HCT116 (cell line): ENCODE results near the gene MAP9. TPM values are rescaled to one million over a fixed set of nuclear protein-coding genes. Genes with fewer than 3 reads are reported as not detected.

Source experiments
- ATAC-seq: fragments of 200-7000 bp; cut with Tn5 transposase; 2 replicates; pipeline ENCODE4 v1.9.1; 2020; ENCODE audit warnings: mild to moderate bottlenecking, moderate library complexity
- BruUV-seq: library from RNA; stranded (reverse); fragments of 400-500 nt; replicated peaks from 2 replicates; lab custom pipeline; 2021; lab: Mats Ljungman, UMichigan
- CTCF ChIA-PET: fragments of 300-600 bp; sonication (Branson Sonifier 250); formaldehyde crosslinking; loops from one replicate; lab custom pipeline; 2021; ENCODE audit warnings: antibody characterized with exemption; lab: Charles Lee
- POLR2A ChIA-PET: fragments of 300-600, 350-600 bp; sonication (Branson Sonifier 250); formaldehyde crosslinking; loops from one replicate; lab custom pipeline; 2021; ENCODE audit warnings: antibody characterized with exemption; lab: Charles Lee
- RAD21 ChIA-PET, 2 experiments: fragments of 300-600 bp; sonication (Branson Sonifier 250); formaldehyde crosslinking; loops; one replicate each; lab custom pipeline; 2023; ENCODE audit warnings: low total read pairs in 2 of 2; ENCODE audit not compliant: uncharacterized antibody in 2 of 2, unreplicated experiment in 2 of 2, low non-redundant PET in 1 of 2; lab: Charles Lee
- DNase-seq: peaks from one replicate; pipeline ENCODE4 v3.0.0-alpha.2; 2010; ENCODE audit warnings: low read depth, low spot score
- H2AFZ ChIP-seq: fragments of 200-600 bp; shearing (Covaris generic), sonication (generic); 2 replicates; pipeline ENCODE4 v1.6.1; 2017; ENCODE audit warnings: low read depth, mixed run types, mixed read lengths, antibody characterized with exemption, low read length; ENCODE audit not compliant: poor library complexity, severe bottlenecking
- H3K27ac ChIP-seq: 2 replicates; pipeline ENCODE4 v1.5.1; 2012; ENCODE audit warnings: low read depth, low read length
- H3K27me3 ChIP-seq: fragments of 200-600 bp; sonication (generic); 2 replicates; pipeline ENCODE4 v1.6.1; 2016; ENCODE audit warnings: mixed run types, low read length, mixed read lengths; ENCODE audit not compliant: insufficient read depth
- H3K36me3 ChIP-seq, 2 experiments: fragments of 200-500 bp in 1 of 2; fragments of 200-600 bp in 1 of 2; sonication (Bioruptor generic) in 1 of 2; sonication (generic) in 1 of 2; 2 replicates each; pipeline versions ENCODE4 v1.5.1 to v1.6.1; 2014 to 2016; ENCODE audit warnings: low read length in 2 of 2, inconsistent platforms in 1 of 2, mixed read lengths in 1 of 2, mixed run types in 1 of 2; ENCODE audit not compliant: insufficient read depth in 2 of 2, control insufficient read depth in 1 of 2
- H3K4me1 ChIP-seq, 2 experiments: fragments of 200-600 bp in 1 of 2; sonication (generic) in 1 of 2; 2 replicates each; pipeline versions ENCODE4 v1.5.1 to v1.6.1; 2012 to 2017; ENCODE audit warnings: low read length in 2 of 2, inconsistent platforms in 1 of 2, mild to moderate bottlenecking in 1 of 2, mixed read lengths in 1 of 2, mixed run types in 1 of 2, moderate library complexity in 1 of 2; ENCODE audit not compliant: insufficient read depth in 2 of 2, control insufficient read depth in 1 of 2
- H3K4me2 ChIP-seq: fragments of 200-600 bp; sonication (generic); 2 replicates; pipeline ENCODE4 v1.6.1; 2017; ENCODE audit warnings: mixed run types, low read length, mixed read lengths
- H3K4me3 ChIP-seq, 2 experiments: fragments of 200-600 bp in 1 of 2; sonication (generic) in 1 of 2; replicated peaks in 1 of 2; 2 replicates each; pipeline ENCODE4 v1.5.1; 2011 to 2016; ENCODE audit warnings: low read length in 2 of 2, control low read depth in 1 of 2, low read depth in 1 of 2, mild to moderate bottlenecking in 1 of 2, mixed read lengths in 1 of 2, mixed run types in 1 of 2
- H3K79me2 ChIP-seq: fragments of 200-600 bp; sonication (generic); 2 replicates; pipeline ENCODE4 v1.6.1; 2017; ENCODE audit warnings: mild to moderate bottlenecking, mixed run types, low read length, moderate library complexity, mixed read lengths; ENCODE audit not compliant: insufficient read depth
- H3K9ac ChIP-seq: fragments of 200-600 bp; sonication (generic); 2 replicates; pipeline ENCODE4 v1.6.1; 2016; ENCODE audit warnings: low read length, mixed read lengths
- H3K9me2 ChIP-seq: fragments of 200-600 bp; sonication (generic), shearing (Covaris generic); 2 replicates; pipeline ENCODE4 v1.6.1; 2017; ENCODE audit warnings: mixed run types, mild to moderate bottlenecking, moderate library complexity; ENCODE audit not compliant: insufficient read depth
- H3K9me3 ChIP-seq, 2 experiments: fragments of 200-500 bp in 1 of 2; fragments of 200-600 bp in 1 of 2; sonication (Bioruptor generic) in 1 of 2; sonication (generic) in 1 of 2; 2 replicates each; pipeline ENCODE4 v1.6.1; 2014 to 2017; ENCODE audit warnings: low read length in 2 of 2, mixed read lengths in 2 of 2, inconsistent platforms in 1 of 2, low read depth in 1 of 2, mild to moderate bottlenecking in 1 of 2, mixed run types in 1 of 2, moderate library complexity in 1 of 2; ENCODE audit not compliant: control insufficient read depth in 1 of 2, insufficient read depth in 1 of 2
- H4K20me1 ChIP-seq: fragments of 200-600 bp; sonication (generic), shearing (Covaris generic); 2 replicates; pipeline ENCODE4 v1.6.1; 2017; ENCODE audit warnings: mixed run types, mild to moderate bottlenecking, moderate library complexity; ENCODE audit not compliant: insufficient read depth
- EGR1 ChIP-seq: IDR thresholded peaks from 2 replicates; pipeline ENCODE4 v1.6.1; 2012; ENCODE audit warnings: low read depth
- RAD21 ChIP-seq: IDR thresholded peaks from 2 replicates; pipeline ENCODE4 v1.6.1; 2012; ENCODE audit warnings: low read depth, mild to moderate bottlenecking
- intact Hi-C: fragments of 100-400 bp; cut with micrococcal nuclease; formaldehyde crosslinking; loops from 2 replicates; pipeline ENCODE4 v1.10.0; 2022
- total RNA-seq: library from RNA; stranded (reverse); gene quantifications from one replicate; pipeline ENCODE4 v1.2.1, GENCODE V29; 2021; ENCODE audit not compliant: unreplicated experiment
- TF ChIP-seq, protein P1 (sequence below), 3 experiments: fragments of 200-600 bp in 1 of 3; sonication (generic) in 1 of 3; IDR thresholded peaks in 2 of 3; conservative IDR thresholded peaks in 1 of 3; 2 replicates each; pipeline ENCODE4 v1.5.1; 2012 to 2017; ENCODE audit warnings: low read depth in 2 of 3, low read length in 2 of 3, antibody characterized with exemption in 1 of 3, borderline replicate concordance in 1 of 3, control low read depth in 1 of 3, mild to moderate bottlenecking in 1 of 3, mixed read lengths in 1 of 3, mixed run types in 1 of 3, moderate library complexity in 1 of 3; ENCODE audit not compliant: insufficient read depth in 1 of 3
- TF ChIP-seq, protein P2 (sequence below): IDR thresholded peaks from 2 replicates; pipeline ENCODE4 v1.6.1; 2011; ENCODE audit warnings: mild to moderate bottlenecking, low read length, moderate library complexity; ENCODE audit not compliant: insufficient replicate concordance; ENCODE audit errors: extremely low read depth

Gene MAP9
- total RNA-seq, 1 experiment from 2014 or later = 0.32 TPM

DNA sequence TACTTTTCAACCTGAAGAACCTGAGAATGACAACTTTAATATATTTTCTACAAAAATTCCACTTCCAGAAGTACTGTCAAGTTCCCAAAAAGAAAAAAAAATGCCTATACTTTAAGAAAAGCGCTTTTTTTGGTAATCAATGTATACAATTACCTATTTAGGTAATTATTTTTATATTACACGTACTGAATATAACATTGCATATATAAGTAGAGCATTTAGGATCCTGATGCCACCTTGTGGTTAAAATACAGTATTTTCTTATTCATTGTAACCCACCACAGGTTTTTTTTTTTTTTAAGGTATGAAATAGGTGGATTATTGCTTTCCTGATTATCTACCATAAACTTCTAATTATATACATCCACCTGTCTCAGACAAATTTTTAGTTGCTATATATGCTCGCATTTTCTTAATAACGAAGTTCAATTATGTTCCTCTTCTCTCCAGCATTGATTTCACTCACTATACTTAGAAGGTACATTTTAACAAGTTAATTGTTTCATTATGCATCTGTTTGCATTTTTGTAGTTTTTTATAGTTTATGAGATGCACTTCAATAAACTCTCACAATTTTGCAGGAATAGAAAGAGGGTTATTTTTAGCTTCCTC is 5.2 kb downstream of the MAP9 start:
- BruUV-seq = no TSS peak
- Histone ChIP-seq H3K9me2 (no peaks in the 10 kb centered on the region), H3K27me3 (no peaks in the 10 kb centered on the region), H3K4me1 (no peaks in the 10 kb centered on the region), H3K36me3 (no peaks in the 10 kb centered on the region), H3K27ac (no peak overlapping the region), H3K9me3 (no peaks in the 10 kb centered on the region), H3K9ac (no peak overlapping the region), H3K79me2 (no peaks in the 10 kb centered on the region), H3K4me3 (no peak overlapping the region), H2AFZ (peak overlapping the region; percentile 95), H3K4me2 (no peak overlapping the region), H4K20me1 (no peaks in the 10 kb centered on the region)
- RAD21 ChIA-PET = no interaction called here
- POLR2A ChIA-PET = no interaction called here
- CTCF ChIA-PET = interaction anchor here (3.3 kb wide), 1 partner anchor 564 kb away, joined by 15 read pairs; no protein-coding TSS in a partner anchor
- TF ChIP-seq, protein P1, sequence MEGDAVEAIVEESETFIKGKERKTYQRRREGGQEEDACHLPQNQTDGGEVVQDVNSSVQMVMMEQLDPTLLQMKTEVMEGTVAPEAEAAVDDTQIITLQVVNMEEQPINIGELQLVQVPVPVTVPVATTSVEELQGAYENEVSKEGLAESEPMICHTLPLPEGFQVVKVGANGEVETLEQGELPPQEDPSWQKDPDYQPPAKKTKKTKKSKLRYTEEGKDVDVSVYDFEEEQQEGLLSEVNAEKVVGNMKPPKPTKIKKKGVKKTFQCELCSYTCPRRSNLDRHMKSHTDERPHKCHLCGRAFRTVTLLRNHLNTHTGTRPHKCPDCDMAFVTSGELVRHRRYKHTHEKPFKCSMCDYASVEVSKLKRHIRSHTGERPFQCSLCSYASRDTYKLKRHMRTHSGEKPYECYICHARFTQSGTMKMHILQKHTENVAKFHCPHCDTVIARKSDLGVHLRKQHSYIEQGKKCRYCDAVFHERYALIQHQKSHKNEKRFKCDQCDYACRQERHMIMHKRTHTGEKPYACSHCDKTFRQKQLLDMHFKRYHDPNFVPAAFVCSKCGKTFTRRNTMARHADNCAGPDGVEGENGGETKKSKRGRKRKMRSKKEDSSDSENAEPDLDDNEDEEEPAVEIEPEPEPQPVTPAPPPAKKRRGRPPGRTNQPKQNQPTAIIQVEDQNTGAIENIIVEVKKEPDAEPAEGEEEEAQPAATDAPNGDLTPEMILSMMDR (IDR thresholded peaks at IDR 0.05 in 2 of 3, conservative IDR thresholded peaks at IDR 0.05 in 1 of 3; ENCODE audit: borderline replicate concordance in 1 of 3, insufficient read depth in 1 of 3, low read depth in 2 of 3, low read length in 2 of 3) = peak; percentile 17 to 58 (median 57); a peak in 3 of 6 replicates
- TF ChIP-seq EGR1 = 0 out of 2 replicates have a peak, but pooled peaks have one; percentile 2
- peak; percentile 54 for TF ChIP-seq RAD21
- TF ChIP-seq, protein P2, sequence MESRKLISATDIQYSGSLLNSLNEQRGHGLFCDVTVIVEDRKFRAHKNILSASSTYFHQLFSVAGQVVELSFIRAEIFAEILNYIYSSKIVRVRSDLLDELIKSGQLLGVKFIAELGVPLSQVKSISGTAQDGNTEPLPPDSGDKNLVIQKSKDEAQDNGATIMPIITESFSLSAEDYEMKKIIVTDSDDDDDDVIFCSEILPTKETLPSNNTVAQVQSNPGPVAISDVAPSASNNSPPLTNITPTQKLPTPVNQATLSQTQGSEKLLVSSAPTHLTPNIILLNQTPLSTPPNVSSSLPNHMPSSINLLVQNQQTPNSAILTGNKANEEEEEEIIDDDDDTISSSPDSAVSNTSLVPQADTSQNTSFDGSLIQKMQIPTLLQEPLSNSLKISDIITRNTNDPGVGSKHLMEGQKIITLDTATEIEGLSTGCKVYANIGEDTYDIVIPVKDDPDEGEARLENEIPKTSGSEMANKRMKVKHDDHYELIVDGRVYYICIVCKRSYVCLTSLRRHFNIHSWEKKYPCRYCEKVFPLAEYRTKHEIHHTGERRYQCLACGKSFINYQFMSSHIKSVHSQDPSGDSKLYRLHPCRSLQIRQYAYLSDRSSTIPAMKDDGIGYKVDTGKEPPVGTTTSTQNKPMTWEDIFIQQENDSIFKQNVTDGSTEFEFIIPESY = no peak
- ATAC-seq (peak; percentile 70; the same call in 1 of the 2 replicates), DNase-seq (peak; percentile 16)
- intact Hi-C loops = loop anchor here (1.0 to 5.0 kb wide), 5 partner anchors 345 to 819 kb away; partner anchors contain the start of gene PLRG1
